GM18526 (cell line): ENCODE results near the gene BRINP1.

Experiments used
- POLR2A ChIP-seq: IDR thresholded peaks from 3 replicates; pipeline ENCODE4 v1.6.1; 2011; ENCODE audit not compliant: insufficient read length; ENCODE audit errors: extremely low read depth

Gene BRINP1, protein sequence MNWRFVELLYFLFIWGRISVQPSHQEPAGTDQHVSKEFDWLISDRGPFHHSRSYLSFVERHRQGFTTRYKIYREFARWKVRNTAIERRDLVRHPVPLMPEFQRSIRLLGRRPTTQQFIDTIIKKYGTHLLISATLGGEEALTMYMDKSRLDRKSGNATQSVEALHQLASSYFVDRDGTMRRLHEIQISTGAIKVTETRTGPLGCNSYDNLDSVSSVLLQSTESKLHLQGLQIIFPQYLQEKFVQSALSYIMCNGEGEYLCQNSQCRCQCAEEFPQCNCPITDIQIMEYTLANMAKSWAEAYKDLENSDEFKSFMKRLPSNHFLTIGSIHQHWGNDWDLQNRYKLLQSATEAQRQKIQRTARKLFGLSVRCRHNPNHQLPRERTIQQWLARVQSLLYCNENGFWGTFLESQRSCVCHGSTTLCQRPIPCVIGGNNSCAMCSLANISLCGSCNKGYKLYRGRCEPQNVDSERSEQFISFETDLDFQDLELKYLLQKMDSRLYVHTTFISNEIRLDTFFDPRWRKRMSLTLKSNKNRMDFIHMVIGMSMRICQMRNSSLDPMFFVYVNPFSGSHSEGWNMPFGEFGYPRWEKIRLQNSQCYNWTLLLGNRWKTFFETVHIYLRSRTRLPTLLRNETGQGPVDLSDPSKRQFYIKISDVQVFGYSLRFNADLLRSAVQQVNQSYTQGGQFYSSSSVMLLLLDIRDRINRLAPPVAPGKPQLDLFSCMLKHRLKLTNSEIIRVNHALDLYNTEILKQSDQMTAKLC

DNA sequence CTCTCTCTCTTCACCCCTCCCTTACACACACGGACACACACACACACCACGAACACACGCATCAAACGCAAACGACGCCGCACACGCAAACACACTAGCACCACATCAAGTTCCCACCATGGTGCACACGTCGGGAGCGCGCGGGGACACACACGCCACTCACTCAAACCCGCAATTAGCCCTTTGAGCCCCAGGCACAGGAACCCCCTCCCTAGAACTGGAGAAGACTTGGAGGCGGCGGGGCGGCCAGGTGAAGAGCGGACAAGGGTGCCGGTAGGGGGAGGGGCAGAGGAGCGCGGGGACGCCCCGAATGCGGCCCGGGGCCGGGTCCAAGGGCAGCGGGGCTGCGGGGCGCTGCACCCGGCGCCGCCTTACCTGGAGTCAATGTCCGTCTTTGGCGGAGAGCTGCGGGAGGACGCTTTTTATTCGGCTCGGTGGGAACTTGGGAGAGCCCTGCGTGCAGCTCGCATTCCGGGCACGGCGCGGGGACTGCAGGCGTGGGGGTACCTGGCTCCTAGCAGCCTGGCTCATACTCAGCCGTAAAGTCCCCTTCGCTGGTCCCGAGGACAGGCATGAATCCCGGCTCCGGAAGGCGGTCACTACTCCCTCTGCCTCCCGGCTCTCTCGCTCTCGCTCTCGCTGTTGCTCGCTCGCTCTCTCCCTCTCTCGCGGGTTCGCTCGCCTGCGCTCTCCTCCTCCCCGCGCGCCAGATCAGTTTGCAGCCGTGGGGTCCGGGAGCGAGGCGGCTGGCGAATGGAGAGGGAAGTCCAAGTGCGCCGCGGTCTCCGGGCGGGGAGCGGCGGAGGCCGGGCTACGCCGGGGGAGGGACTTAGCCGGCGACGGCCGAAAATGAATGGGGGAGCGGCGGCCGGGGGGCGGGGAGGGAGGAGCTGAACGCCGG lies at the start of gene BRINP1:
BRINP1 (minus strand) TSS at position 755 of the 901 bp plus-strand sequence. CDS start 56,080 bp downstream, outside the sequence.
- no peak for TF ChIP-seq POLR2A

DNA sequence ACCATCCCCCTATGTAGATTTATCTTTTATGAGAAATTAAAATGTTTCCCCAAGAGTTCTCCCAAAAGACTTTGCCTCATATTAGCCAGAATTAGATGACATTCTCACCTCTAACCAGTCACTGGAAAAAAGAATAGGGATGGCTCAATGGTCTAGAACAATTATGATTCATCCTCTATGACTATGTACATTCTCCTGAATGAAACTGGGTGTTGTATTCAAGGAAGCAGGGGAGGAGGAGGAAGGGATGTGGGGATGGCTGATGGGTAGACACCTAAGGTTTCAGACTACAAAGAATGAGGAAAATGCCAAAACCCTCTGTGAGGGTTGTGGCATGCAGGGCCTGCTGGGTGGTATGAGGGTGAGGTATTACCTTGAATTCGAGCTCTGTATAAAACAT lies 49.5 kb upstream of the BRINP1 start:
- TF ChIP-seq POLR2A, result no peak

DNA sequence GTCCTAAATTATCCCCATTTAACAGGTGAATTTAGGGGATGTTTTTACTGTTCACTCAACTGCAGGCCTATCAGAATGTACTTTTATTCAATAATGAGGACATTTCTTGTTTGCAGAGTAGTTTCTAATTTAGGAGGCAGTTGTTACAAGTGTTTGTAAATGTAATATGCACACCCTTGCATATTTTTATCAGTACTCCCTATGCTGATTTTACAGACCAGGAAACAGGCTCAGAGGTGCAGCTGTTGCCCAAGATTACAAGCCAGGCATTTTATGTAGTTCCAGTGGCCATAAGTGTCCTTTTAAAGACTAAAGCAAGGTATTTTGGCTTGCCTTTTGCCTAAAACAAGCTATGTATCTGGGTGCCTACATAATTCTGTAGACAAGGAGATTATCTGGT lies 47.6 kb upstream of the BRINP1 start:
- TF ChIP-seq POLR2A, result no peak

DNA sequence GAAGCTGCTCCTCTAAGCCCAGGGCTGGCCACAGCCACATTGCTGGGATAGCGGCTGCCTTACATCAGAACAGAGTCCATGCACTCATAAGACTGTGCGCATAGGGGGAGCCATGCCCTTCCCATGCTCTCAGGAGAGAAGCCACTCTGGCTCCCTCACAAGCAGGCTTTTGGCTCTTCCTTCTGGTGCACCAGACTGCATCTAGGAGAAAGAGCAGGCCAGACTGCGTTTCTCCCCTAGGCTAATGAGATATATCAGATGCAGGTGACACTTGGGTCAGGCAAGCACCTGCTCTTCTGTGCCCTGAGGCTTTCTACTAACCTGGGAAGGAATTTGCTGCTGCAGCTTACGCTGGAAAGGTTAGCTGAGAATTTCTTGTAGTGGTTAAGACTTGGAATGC lies 43.2 kb upstream of the BRINP1 start:
- TF ChIP-seq POLR2A, result no peak

DNA sequence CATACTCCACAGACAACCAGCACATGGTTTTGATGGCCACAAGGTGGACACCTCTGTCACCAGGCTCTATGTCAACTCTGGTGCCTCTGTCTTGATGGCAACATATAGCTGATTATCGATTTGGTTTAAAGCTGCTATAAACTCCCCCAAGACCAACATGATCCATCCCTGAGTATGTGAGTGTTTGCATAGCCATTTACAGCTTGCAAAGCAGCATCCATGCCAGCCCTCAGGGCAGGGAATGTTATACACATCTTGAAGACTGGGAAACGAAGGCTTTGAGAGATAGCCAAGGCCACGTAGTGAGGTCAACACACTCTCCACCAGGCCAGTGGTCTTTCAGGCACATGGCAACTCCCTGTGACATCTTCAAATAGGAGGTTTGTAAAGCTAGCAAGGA lies 40.3 kb upstream of the BRINP1 start:
- no peak for TF ChIP-seq POLR2A

DNA sequence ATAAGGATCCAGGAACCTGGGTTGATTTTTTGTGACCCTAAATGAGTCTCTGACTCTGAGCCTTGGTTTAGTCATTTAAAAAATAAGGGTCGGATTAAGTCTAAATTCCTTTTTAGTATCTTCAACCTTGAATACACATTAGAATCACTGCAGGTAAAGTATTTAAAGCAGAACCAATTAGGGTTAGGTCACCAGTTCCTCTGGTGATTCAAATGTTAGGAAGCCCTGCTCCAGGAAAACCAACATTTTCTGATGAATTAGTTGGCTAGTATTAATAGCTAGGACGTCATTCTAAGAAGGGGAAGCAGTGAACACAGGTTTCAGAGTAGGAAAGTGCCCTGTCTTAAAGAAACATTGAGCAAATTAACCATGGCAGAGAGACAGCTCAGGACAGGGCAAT lies 31.4 kb upstream of the BRINP1 start:
- TF ChIP-seq POLR2A, result no peak

DNA sequence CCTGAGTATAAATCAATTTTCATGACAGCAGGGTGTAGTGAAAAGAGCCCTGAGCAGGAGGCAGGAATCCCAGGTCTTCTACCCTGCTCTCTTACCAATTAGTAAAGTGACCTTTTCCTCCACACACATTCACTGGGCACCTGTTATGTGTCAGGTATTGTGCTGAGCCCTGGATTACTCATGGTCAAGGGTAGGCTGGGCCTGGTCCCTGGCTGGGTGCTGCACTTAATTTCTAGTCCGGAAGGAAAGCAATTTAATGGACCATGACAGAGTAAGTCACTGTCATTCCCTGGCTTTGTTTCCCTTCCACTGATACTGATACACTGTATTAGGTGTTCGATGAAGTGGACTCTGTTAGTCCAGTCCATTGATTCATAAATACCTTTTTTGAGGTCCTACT lies 29.1 kb upstream of the BRINP1 start:
- no peak for TF ChIP-seq POLR2A

DNA sequence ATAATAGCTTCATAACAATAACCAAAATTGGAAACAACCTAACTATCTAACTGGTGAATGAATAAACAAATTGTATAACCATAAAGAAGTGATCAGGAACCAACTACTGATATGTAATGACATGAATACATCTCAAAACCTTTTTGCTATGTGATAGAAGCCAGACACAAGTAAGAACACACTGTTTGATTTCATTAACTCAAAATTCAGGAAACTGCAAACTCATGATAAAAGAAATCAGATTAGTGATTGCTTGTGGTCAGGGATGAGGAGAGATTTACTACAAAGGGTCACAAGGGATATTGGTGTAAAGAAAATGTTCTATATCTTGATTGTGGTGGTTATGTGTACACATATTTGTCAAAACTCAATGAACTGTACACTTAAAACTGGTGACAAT lies 22.6 kb upstream of the BRINP1 start:
- no peak for TF ChIP-seq POLR2A

DNA sequence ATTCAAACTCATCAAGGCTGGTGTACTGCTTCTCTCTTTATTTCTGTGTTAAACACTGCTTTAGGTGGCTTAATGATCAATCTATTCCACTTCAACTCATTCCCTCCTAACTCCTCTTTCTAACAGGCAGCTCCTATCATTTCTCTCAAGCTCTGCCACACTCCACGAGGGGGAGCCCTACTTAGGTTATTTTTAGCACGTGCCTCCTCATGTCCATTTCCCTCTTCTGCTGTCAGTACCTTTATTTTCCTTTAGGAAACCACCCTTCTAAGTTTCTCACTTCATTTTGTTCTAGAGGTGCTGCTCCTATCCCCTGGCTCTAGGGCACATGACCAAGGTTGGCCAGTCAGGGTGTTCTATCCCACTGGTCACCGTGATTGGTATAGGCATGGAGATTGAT lies 6.7 kb upstream of the BRINP1 start:
- no peak for TF ChIP-seq POLR2A

DNA sequence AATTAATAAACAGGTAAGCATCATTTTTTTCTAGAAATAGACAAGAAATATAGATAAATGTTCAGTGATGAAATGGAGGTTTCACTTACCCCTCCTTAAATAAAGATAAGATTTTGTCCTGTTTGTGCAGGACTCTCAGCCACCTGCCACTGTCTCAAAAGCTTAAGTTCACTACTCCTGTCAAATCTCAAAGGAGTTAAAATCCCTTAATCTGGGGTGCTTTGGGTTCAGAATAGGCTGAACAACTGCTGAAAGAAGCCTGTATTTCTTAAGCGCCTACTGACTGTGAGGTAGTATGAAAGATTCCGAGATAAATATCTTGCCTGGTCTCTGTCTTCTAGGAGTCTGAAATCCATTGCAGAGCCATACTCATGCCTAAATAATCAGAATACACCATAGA lies 3.7 kb upstream of the BRINP1 start:
- TF ChIP-seq POLR2A, result no peak

DNA sequence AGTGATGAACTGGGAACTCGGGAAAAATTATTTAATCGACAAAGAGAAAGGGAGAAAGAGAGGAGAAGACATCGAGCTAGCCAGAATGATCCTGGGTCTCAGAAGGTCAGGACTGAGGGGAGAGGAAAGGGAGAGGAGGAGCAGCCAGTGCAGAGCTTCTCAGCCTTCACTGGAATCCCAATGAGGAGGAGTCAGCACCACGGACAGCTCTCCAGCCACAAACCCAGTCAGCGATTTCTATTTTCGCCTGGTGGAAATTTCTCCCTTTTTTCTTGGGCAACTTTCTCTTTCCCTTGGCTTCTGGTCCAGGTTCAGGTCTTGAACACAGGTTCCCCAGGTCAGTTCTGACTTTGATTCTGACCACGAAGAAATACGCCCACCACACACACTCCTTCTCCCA lies 1.6 kb upstream of the BRINP1 start:
- no peak for TF ChIP-seq POLR2A

DNA sequence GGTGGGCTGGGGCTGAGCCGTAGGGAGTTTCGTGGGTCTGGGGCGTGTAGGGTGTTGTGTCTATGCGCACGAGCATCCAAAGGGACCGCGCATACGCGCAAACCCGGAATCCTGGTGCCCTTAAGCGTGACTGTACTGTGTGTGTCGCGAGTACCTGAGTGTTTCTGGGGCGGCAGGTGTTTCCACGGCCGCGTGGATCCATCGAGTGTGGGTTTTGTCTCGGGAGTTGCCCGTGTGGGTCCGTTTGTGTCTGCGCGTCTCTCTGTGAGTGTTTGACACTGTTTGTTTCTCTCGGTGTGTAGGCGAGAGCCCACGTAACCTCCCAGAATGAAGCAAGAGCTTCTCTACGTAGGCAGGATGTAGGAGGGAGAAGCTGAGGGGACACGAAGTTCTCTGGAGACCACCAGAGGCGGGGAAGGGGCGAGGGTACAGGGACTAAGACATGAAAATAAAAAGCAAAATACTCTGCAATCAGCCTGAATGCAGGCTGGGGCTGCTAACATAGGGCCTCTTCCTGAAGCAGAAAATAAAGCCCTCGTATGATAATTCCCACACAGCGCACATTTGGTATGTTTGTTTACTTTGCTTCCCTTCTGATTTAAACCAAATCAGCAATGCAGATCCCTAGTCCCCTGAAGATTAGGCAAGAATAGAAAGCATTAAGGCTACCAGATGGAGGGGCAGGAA lies 588 bp upstream of the BRINP1 start:
- TF ChIP-seq POLR2A, result no peak

DNA sequence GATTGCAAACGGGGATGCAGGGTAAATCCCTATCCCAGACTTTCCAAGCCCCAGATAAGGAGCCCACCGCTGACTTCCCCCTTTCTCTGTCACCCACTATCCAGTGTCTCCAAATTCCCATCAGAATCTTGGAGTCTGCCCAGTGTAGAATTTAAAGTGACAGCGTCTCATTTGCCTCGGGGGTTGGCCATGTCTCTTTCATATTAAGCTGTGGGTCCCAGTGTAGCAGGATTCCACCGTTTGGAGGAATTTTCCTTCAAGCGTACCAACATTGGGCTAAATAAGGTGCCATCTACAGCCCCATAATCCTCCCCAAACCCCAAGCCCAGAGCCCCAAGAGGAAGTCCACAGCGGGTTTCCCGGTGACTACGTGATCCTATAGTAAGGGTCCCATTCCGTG lies 1.1 kb downstream of the BRINP1 start:
- TF ChIP-seq POLR2A, result no peak

DNA sequence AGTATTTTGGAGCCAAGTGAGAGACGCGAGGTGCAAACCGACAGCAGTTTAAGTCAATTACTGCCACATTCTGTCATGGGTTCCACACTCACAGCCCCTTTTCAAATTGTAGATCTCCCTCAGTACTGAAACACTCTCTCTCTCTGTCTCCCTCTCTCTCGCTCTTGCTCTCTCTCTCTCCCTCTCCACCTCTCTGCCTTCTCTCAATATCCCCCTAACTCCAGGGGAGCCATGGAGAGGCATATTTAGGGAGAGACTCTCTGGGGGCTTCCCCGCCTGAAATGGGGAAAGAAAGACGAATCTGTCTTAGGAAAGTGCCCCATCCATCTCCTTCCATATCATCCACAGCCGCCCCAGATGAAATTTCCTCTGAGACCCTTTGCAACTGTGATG lies 1.6 kb downstream of the BRINP1 start:
- TF ChIP-seq POLR2A, result no peak
